GM18526 (cell line): Measurements from ENCODE around the gene GMDS.

ENCODE experiments used
- POLR2A ChIP-seq: IDR thresholded peaks from 3 replicates; pipeline ENCODE4 v1.6.1; 2011; ENCODE audit not compliant: insufficient read length; ENCODE audit errors: extremely low read depth

Gene GMDS

GRCh38 chr6:1906014-1906413 lies 339.4 kb downstream of the GMDS start:
- no peak for TF ChIP-seq POLR2A

DNA sequence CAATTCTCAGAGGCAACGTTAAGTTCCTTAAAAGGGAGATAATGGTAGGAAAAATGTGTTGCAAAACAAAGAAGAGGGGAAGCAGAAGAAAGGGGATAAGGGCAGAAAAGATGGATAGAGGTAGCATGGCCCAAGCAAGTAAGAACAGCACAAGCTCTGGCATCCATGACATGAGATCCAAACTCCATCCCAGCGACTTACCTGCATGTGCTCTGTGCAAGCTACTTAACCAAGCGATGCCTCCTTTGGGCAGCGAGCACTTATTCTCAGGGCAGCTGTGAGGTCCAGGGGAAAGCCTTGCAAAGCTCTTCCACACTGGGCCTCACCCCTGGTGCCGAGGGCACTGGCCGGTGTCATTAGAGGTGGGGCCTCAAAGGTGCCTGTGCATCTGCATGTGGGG lies 340.5 kb downstream of the GMDS start:
- TF ChIP-seq POLR2A = no peak

- TF ChIP-seq POLR2A = no peak
Measured at GRCh38 chr6:1904466-1904799, 341.0 kb downstream of the GMDS start.

DNA sequence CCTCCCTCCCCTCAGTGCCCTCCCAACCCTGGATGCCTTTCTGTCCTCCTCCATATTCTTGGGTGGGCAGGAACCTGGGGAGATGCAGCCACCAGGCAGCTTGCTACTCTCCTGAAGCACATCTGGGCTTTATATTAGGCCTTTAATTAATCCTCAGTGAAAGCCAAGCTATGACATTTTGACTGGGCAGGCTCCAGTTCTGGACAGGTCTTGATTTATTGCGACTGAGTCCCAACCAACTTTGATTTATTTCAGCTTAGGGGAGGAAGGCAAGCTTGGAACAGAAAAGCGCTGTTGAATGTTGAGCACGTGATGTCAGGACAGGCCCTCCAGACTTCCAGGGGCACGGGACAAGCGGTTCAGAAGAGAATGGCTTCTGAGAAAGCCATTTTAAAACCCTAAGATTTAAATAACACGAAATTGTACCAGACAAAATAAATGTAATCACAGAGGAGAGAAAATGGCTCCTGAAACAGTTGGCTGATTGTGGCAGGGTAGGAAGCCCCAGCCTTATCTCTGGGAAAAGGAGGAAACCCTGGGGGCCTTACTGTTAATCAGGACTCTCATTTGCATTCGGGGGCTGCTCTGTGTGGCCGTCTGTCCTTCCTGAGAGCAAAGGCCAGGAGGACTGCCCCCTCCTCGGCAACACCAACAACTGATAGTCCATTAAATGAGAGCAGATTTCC lies 341.5 kb downstream of the GMDS start:
- TF ChIP-seq POLR2A = no peak

GRCh38 chr6:1901556-1901955 lies 343.8 kb downstream of the GMDS start:
- no peak for TF ChIP-seq POLR2A

DNA sequence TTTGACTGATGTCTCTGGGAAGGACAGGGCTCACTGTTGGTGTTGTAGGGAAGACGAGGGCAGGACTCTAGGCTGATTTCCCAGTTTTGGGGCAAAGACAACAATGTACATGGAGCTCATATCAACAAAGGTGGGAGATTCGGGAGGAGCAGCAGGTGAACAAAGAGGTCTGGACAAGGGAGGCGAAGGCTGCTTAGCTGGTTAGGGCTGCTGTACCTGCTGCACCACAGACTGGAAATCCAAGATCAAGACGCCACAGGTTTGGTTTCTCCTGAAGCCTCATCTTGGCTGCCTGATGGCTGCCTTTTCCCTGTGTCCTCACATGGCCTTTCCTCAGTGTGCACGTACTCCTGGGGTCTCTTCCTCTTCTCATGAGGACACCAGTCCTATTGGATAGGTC lies 348.5 kb downstream of the GMDS start:
- no peak for TF ChIP-seq POLR2A

- TF ChIP-seq POLR2A = no peak
Measured at GRCh38 chr6:1895721-1896120, 349.7 kb downstream of the GMDS start.

GRCh38 chr6:1894954-1895353 lies 350.5 kb downstream of the GMDS start:
- TF ChIP-seq POLR2A = no peak

- no peak for TF ChIP-seq POLR2A
Measured at GRCh38 chr6:1893470-1894130, 351.8 kb downstream of the GMDS start.

- TF ChIP-seq POLR2A = no peak
Measured at GRCh38 chr6:1892716-1893115, 352.7 kb downstream of the GMDS start.

- TF ChIP-seq POLR2A = no peak
Measured at GRCh38 chr6:1890987-1891386, 354.4 kb downstream of the GMDS start.

- no peak for TF ChIP-seq POLR2A
Measured at GRCh38 chr6:1890071-1890470, 355.3 kb downstream of the GMDS start.

DNA sequence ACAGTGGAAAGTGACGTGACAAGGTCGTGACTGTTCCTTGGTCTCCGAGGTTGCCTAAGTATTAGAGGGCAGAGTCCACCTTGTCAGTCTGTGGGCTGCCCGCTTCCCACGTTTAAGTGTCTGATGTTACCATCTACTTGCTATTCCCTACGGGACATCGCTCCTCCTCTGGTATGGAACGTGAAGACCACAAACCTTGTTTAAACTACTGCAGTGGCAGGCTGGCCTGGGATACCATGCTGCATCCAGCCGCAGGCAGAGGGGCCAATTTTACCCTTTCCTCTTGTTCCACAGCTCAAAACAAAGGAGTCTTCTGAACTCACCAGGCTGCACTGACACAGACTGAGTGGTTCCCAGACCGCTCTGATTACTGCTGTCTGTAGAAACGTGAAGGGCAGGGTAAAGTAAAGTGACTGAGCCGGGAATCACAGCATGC lies 359.8 kb downstream of the GMDS start:
- TF ChIP-seq POLR2A = no peak

GRCh38 chr6:1884313-1884712 lies 361.1 kb downstream of the GMDS start:
- TF ChIP-seq POLR2A = no peak

GRCh38 chr6:1878330-1878729 lies 367.1 kb downstream of the GMDS start:
- TF ChIP-seq POLR2A = no peak

DNA sequence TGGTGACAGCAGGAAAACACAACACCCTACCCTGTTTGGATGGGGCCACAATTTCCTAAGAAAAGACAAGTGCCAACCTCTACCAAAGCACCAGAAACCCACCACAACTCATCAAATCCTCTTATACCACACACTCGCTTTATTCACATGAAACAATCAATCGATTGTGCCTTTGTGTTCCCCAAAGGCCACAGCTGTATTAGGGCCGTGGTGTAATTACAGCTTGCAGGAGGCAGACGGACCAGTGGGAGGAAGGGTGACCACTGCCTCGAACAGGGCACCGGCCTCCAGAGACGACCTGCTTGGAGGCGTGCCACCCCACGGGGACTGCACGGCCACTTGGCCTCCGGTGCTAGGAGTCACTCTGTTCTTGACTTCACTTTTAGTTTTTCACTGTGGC lies 371.6 kb downstream of the GMDS start:
- TF ChIP-seq POLR2A = no peak

- no peak for TF ChIP-seq POLR2A
Measured at GRCh38 chr6:1872649-1873131, 372.7 kb downstream of the GMDS start.
